ENCODE results near the gene ESYT2.

The ESYT2 gene

GRCh38 chr7:158796667-158797066 lies 32.6 kb downstream of the ESYT2 start:
- no peak for TF ChIP-seq JUND (IDR thresholded peaks at IDR 0.05; ENCODE audit: low read depth)

GRCh38 chr7:158795272-158795671 lies 34.0 kb downstream of the ESYT2 start:
- no peak for DNase-seq (ENCODE audit: low read depth in 1 of 2, low spot score in 1 of 2)
- TF ChIP-seq JUND (IDR thresholded peaks at IDR 0.05; ENCODE audit: low read depth) = no peak
- in situ Hi-C loops (cut with HindIII; ENCODE audit: low pct_unique_long_range_greater_than_20kb, low sequenced_read_pairs) = no loop called here

More at GRCh38 chr7:158796667-158797066, 32.6 kb downstream of the ESYT2 start:
- in situ Hi-C loops (cut with HindIII; ENCODE audit: low pct_unique_long_range_greater_than_20kb, low sequenced_read_pairs) = no loop called here
- DNase-seq (ENCODE audit: low read depth in 1 of 2, low spot score in 1 of 2) = no peak

- in situ Hi-C loops (cut with HindIII; ENCODE audit: low pct_unique_long_range_greater_than_20kb, low sequenced_read_pairs) = no loop called here
- TF ChIP-seq JUND (IDR thresholded peaks at IDR 0.05; ENCODE audit: low read depth) = no peak
- peak in 1 of 2 experiments; percentile 55 for DNase-seq (ENCODE audit: low read depth in 1 of 2, low spot score in 1 of 2)
Observed at GRCh38 chr7:158791107-158791506, 38.2 kb downstream of the ESYT2 start.

DNA sequence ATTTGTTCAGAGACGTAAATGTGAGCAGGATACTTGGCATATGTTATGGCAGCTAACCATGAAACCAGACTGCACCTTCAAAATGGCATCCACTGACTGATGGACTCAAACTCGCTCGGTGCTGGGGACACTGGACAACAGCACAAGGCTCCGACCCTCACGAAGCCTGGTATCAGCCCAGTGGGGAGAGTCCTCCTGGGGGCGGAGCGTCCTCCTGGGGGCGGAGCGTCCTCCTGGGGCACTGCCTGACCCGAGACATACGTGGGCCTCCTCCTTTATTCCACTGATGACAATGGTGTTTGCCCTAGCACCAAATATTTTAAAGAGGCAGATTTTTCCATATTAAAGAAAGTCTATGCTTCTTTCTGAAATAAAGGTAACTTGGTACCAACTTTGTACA lies 39.5 kb downstream of the ESYT2 start:
- no peak for DNase-seq (ENCODE audit: low read depth in 1 of 2, low spot score in 1 of 2)
- in situ Hi-C loops (cut with HindIII; ENCODE audit: low pct_unique_long_range_greater_than_20kb, low sequenced_read_pairs) = no loop called here
- no peak for TF ChIP-seq JUND (IDR thresholded peaks at IDR 0.05; ENCODE audit: low read depth)

DNA sequence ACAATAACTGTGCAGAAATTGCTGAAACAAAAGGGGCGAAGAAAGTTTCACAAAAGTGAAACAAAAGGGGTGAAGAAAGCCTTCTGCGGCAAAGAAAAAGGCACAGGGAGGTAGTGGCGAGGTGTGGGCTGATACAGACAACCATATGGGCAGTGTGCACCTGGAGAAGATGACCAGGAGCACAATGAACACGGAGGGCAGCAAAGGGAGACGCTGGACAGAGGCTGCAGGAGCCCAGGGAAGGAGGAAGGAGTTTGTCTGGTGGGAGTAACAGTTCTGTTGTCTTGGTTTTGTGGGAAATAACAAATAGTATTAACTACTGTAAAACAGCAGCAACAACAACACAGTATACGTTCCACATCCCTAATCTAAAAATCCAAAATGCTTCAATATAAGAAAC lies 42.4 kb downstream of the ESYT2 start:
- DNase-seq (ENCODE audit: low read depth in 1 of 2, low spot score in 1 of 2) = no peak
- TF ChIP-seq JUND (IDR thresholded peaks at IDR 0.05; ENCODE audit: low read depth) = no peak
- in situ Hi-C loops (cut with HindIII; ENCODE audit: low pct_unique_long_range_greater_than_20kb, low sequenced_read_pairs) = no loop called here

- no peak for TF ChIP-seq JUND (IDR thresholded peaks at IDR 0.05; ENCODE audit: low read depth)
- no peak for DNase-seq (ENCODE audit: low read depth in 1 of 2, low spot score in 1 of 2)
- in situ Hi-C loops (cut with HindIII; ENCODE audit: low pct_unique_long_range_greater_than_20kb, low sequenced_read_pairs) = no loop called here
Observed at GRCh38 chr7:158784270-158784669, 45.0 kb downstream of the ESYT2 start.

GRCh38 chr7:158783595-158783994 lies 45.7 kb downstream of the ESYT2 start:
- DNase-seq (ENCODE audit: low read depth in 1 of 2, low spot score in 1 of 2) = peak in 1 of 2 experiments; percentile 12
- no peak for TF ChIP-seq JUND (IDR thresholded peaks at IDR 0.05; ENCODE audit: low read depth)
- in situ Hi-C loops (cut with HindIII; ENCODE audit: low pct_unique_long_range_greater_than_20kb, low sequenced_read_pairs) = no loop called here

DNA sequence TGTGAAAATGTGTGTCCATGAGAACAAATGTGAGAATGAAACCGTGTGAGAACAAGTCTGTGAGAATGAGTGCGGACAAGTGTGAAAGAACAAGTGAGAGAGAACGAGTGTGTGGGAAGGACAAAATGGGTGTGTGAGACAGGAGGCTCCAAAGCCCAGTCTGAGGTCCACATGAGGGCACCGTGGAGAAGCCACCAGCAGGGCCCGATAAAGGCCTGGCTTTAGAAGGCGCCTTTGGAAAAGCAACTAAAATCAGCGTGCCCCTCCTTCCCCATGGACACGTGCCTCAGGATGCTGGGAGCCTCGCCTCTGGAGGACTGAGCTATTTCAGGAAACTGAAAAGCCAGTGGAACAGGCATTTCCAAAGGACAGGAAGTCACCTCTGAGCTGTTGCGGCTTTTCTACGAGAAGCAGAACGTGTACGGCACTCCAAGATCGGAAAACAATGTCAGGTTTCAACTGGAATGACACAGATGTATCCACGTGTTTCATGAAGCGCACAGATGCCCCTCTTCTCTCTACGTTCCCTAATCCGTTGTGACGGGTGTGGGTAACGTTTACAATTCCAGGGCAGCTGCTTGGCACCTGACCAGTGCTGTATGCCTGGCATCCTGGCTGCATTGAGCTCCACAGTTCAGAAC lies 46.4 kb downstream of the ESYT2 start:
- no peak for TF ChIP-seq JUND (IDR thresholded peaks at IDR 0.05; ENCODE audit: low read depth)
- in situ Hi-C loops (cut with HindIII; ENCODE audit: low pct_unique_long_range_greater_than_20kb, low sequenced_read_pairs) = no loop called here
- peak in 1 of 2 experiments; percentile 75 for DNase-seq (ENCODE audit: low read depth in 1 of 2, low spot score in 1 of 2)

DNA sequence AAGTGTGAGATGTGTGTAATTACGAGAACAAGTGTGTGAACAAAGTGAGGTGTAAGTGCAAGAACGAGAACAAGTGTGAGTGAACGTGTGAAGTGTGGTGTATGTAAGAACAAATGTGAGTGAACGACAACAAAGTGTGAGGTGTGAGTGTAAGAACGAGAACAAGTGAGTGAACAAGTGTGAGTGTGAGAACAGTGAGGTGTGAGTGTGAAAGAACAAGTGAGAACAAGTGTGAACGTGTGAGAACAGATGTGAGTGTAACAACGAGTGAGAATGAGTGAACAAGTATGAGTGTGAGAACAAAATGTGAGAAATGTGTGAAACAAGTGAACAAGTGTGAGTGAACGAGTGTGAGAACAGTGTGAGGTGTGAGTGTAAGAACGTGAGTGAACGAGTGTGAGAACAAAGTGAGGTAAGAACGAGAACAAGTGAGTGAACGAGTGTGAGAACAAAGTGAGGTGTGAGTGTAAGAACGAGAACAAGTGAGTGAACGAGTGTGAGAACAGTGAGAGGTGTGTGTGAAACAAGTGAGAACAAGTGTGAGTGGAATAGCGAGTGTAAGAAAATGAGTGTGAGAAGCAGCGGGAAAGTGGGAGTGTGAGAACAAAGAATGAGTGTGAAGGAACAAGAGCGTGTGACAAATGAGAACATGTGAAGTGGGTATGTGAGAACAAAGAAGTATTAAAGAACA lies 47.2 kb downstream of the ESYT2 start:
- no peak for TF ChIP-seq JUND (IDR thresholded peaks at IDR 0.05; ENCODE audit: low read depth)
- in situ Hi-C loops (cut with HindIII; ENCODE audit: low pct_unique_long_range_greater_than_20kb, low sequenced_read_pairs) = no loop called here
- DNase-seq (ENCODE audit: low read depth in 1 of 2, low spot score in 1 of 2) = no peak

DNA sequence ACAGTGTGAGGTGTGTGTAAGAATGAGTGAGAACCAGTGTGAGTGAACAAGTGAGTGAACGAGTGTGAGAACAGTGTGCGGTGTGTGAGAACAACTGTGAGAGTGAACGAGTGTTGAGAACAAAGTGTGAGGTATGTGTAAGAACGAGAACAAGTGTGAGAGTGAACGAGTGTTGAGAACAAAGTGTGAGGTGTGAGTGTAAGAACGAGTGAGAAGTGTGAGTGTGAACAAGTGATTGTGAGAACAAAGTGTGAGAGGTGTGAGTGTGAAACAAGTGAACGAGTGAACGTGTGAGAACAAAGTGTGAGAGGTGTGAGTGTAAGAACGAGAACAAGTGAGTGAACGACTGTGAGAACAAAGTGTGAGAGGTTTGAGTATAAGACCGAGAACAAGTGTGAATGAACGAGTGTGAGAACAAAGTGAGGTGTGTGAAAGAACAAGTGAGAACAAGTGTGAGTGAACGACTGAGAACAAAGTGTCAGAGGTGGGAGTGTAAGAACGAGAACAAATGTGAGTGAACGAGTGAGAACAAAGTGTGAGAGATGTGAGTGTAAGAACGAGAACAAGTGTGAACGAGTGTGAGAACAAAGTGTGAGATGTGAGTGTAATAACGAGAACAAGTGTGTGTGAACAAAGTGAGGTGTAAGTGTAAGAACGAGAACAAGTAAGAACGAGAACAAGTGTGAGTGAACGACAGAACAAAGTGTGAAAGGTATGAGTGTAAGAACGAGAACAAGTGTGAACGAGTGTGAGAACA lies 47.9 kb downstream of the ESYT2 start:
- in situ Hi-C loops (cut with HindIII; ENCODE audit: low pct_unique_long_range_greater_than_20kb, low sequenced_read_pairs) = no loop called here
- no peak for TF ChIP-seq JUND (IDR thresholded peaks at IDR 0.05; ENCODE audit: low read depth)
- no peak for DNase-seq (ENCODE audit: low read depth in 1 of 2, low spot score in 1 of 2)

GRCh38 chr7:158779061-158780000 lies 50.0 kb downstream of the ESYT2 start:
- in situ Hi-C loops (cut with HindIII; ENCODE audit: low pct_unique_long_range_greater_than_20kb, low sequenced_read_pairs) = no loop called here
- DNase-seq (ENCODE audit: low read depth in 1 of 2, low spot score in 1 of 2) = no peak
- no peak for TF ChIP-seq JUND (IDR thresholded peaks at IDR 0.05; ENCODE audit: low read depth)

- no peak for DNase-seq (ENCODE audit: low read depth in 1 of 2, low spot score in 1 of 2)
- TF ChIP-seq JUND (IDR thresholded peaks at IDR 0.05; ENCODE audit: low read depth) = no peak
- in situ Hi-C loops (cut with HindIII; ENCODE audit: low pct_unique_long_range_greater_than_20kb, low sequenced_read_pairs) = no loop called here
Observed at GRCh38 chr7:158778471-158778870, 50.8 kb downstream of the ESYT2 start.

Data from T47D (cell line).